SH-SY5Y (cell line): ENCODE data around the gene CLEC2B.

Source experiments
- GATA2 ChIP-seq: IDR thresholded peaks from 2 replicates; pipeline ENCODE4 v1.6.1; 2011; ENCODE audit warnings: mild to moderate bottlenecking, low read depth, low read length
- GATA3 ChIP-seq: IDR thresholded peaks from 2 replicates; pipeline ENCODE4 v1.6.1; 2011; ENCODE audit warnings: low read depth, mild to moderate bottlenecking, low read length, moderate library complexity

DNA sequence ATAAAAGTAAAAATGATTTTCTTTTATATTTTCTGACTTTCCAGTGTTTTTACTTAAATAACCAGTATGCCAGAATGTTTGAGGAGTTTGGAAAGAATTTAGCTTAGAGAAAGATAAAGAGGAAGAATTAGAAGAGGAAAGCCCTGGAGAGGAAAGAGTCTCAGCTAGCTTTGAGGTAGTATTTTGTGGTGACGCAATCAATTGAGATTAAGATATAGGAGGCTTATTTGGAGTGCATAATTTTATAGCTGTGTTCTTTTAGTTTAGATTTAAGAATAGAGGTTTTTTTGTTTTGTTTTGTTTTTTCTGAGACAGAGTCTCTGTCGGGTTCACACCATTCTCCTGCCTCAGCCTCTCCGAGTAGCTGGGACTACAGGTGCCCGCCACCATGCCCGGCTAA is 18.1 kb downstream of the CLEC2B start:
- TF ChIP-seq GATA3 (no peak), GATA2 (no peak)
